Activated T-helper 2 cell treated with anti-CD3 and anti-CD28 coated beads, Interferon-gamma antibody, Interleukin-2, Interleukin-4, amounts not matched to agents 10 μg/mL and 5 μg/mL and 100 μg/mL, durations not matched to agents 14 hours and 24 hours and 36 hours (primary cell): ENCODE measurements around the gene PIP5K1A. TPM values are rescaled to one million over a fixed set of nuclear protein-coding genes. Genes with fewer than 3 reads are reported as not detected.

Experiments used
- DNase-seq: peaks from one replicate; pipeline ENCODE4 v3.0.0; 2021; ENCODE audit warnings: low spot score
- H3K27ac Mint-ChIP-seq: one replicate; pipeline ENCODE4 v1.8.0; 2021; ENCODE audit warnings: mixed read lengths
- H3K27me3 Mint-ChIP-seq: one replicate; pipeline ENCODE4 v1.8.0; 2021; ENCODE audit warnings: low read depth, mixed read lengths
- H3K36me3 Mint-ChIP-seq: one replicate; pipeline ENCODE4 v1.8.0; 2021; ENCODE audit warnings: low read depth, mixed read lengths
- H3K4me1 Mint-ChIP-seq: one replicate; pipeline ENCODE4 v1.8.0; 2021; ENCODE audit warnings: low read depth, mixed read lengths
- H3K4me3 Mint-ChIP-seq: one replicate; pipeline ENCODE4 v1.8.0; 2021; ENCODE audit warnings: low read depth, mild to moderate bottlenecking, moderate library complexity, mixed read lengths
- H3K9me3 Mint-ChIP-seq: one replicate; pipeline ENCODE4 v1.8.0; 2021; ENCODE audit warnings: mixed read lengths
- intact Hi-C: fragments of 100-400 bp; cut with micrococcal nuclease; formaldehyde crosslinking; loops from one replicate; pipeline ENCODE4 v1.15.1; 2023
- total RNA-seq: library from RNA; stranded (reverse); gene quantifications from 2 replicates; pipeline ENCODE4 v1.2.3, GENCODE V29; 2022

PIP5K1A gene
- total RNA-seq, 1 donor from 2014 or later = 82.2 TPM

- intact Hi-C loops = no loop called here
- Mint-ChIP-seq H3K36me3 (peaks cover 74% of the 10 kb centered on the region), H3K4me3 (no peak overlapping the region), H3K9me3 (no peaks in the 10 kb centered on the region), H3K27me3 (no peaks in the 10 kb centered on the region), H3K27ac (no peak overlapping the region), H3K4me1 (peaks cover 5% of the 10 kb centered on the region)
- no peak for DNase-seq
Measured at GRCh38 chr1:151242442-151242841, 44.1 kb downstream of the PIP5K1A start.

- Mint-ChIP-seq H3K4me3 (no peak overlapping the region), H3K36me3 (peaks cover 76% of the 10 kb centered on the region), H3K9me3 (no peaks in the 10 kb centered on the region), H3K27me3 (no peaks in the 10 kb centered on the region), H3K27ac (no peak overlapping the region), H3K4me1 (no peaks in the 10 kb centered on the region)
- intact Hi-C loops = no loop called here
- no peak for DNase-seq
Measured at GRCh38 chr1:151243683-151244216, 45.4 kb downstream of the PIP5K1A start.

GRCh38 chr1:151246786-151247185 is 48.4 kb downstream of the PIP5K1A start:
- no peaks in the 10 kb centered on the region for H3K27me3 Mint-ChIP-seq
- H3K9me3 Mint-ChIP-seq = no peaks in the 10 kb centered on the region
- no peak for DNase-seq
- no peak overlapping the region for H3K4me3 Mint-ChIP-seq
- H3K27ac Mint-ChIP-seq = no peak overlapping the region
- peaks cover 78% of the 10 kb centered on the region for H3K36me3 Mint-ChIP-seq
- intact Hi-C loops = no loop called here
- H3K4me1 Mint-ChIP-seq = no peaks in the 10 kb centered on the region

- no peaks in the 10 kb centered on the region for H3K27me3 Mint-ChIP-seq
- H3K36me3 Mint-ChIP-seq = peaks cover 45% of the 10 kb centered on the region
- H3K27ac Mint-ChIP-seq = no peak overlapping the region
- no peaks in the 10 kb centered on the region for H3K9me3 Mint-ChIP-seq
- intact Hi-C loops = loop anchor here (1.0 to 10.0 kb wide), 3 partner anchors 56 to 247 kb away; partner anchors contain the start of genes GABPB2, MINDY1 and PRUNE1
- peaks cover 12% of the 10 kb centered on the region for H3K4me1 Mint-ChIP-seq
- peak; percentile 44 for DNase-seq
- H3K4me3 Mint-ChIP-seq = no peak overlapping the region
Measured at GRCh38 chr1:151251656-151252470, 53.5 kb downstream of the PIP5K1A start.

- H3K9me3 Mint-ChIP-seq = no peaks in the 10 kb centered on the region
- H3K4me1 Mint-ChIP-seq = peaks cover 17% of the 10 kb centered on the region
- peak within 1 kb of the TSS; percentile 92 for H3K27ac Mint-ChIP-seq
- peak; percentile 92 for DNase-seq
- peaks cover 27% of the 10 kb centered on the region for H3K36me3 Mint-ChIP-seq
- no peaks in the 10 kb centered on the region for H3K27me3 Mint-ChIP-seq
- intact Hi-C loops = loop anchor here (1.0 to 10.0 kb wide), 5 partner anchors 23 to 250 kb away; partner anchors contain the start of genes GABPB2, MINDY1, PRUNE1 and VPS72
- H3K4me3 Mint-ChIP-seq = peak within 1 kb of the TSS; percentile 98
Measured at GRCh38 chr1:151254217-151255213, 56.2 kb downstream of the PIP5K1A start, which contains the start of gene PSMD4. Gene PSMD4 (plus strand): TSS chr1:151254734. CDS start chr1:151254783, 49 bp downstream.

GRCh38 chr1:151255381-151255780 is 57.0 kb downstream of the PIP5K1A start:
- peak overlapping the region; percentile 98 for H3K4me3 Mint-ChIP-seq
- no peaks in the 10 kb centered on the region for H3K9me3 Mint-ChIP-seq
- peak overlapping the region; percentile 92 for H3K27ac Mint-ChIP-seq
- no peak for DNase-seq
- H3K27me3 Mint-ChIP-seq = no peaks in the 10 kb centered on the region
- H3K36me3 Mint-ChIP-seq = peaks cover 23% of the 10 kb centered on the region
- intact Hi-C loops = loop anchor here (1.0 to 10.0 kb wide), 3 partner anchors 22 to 251 kb away; partner anchors contain the start of genes GABPB2, MINDY1 and PRUNE1
- peaks cover 17% of the 10 kb centered on the region for H3K4me1 Mint-ChIP-seq

GRCh38 chr1:151259351-151259750 is 61.0 kb downstream of the PIP5K1A start:
- Mint-ChIP-seq H3K4me3 (no peak overlapping the region), H3K9me3 (no peaks in the 10 kb centered on the region), H3K27ac (no peak overlapping the region), H3K27me3 (no peaks in the 10 kb centered on the region), H3K4me1 (peaks cover 17% of the 10 kb centered on the region), H3K36me3 (peaks cover 40% of the 10 kb centered on the region)
- no peak for DNase-seq
- intact Hi-C loops = loop anchor here (10.0 kb wide), 2 partner anchors 185 to 255 kb away; partner anchors contain the start of genes GABPB2, MINDY1 and PRUNE1

GRCh38 chr1:151265446-151266236 is 67.3 kb downstream of the PIP5K1A start:
- Mint-ChIP-seq H3K4me3 (no peak overlapping the region), H3K27me3 (no peaks in the 10 kb centered on the region)

GRCh38 chr1:151266315-151266714 is 68.0 kb downstream of the PIP5K1A start:
- Mint-ChIP-seq H3K36me3 (peaks cover 64% of the 10 kb centered on the region), H3K4me3 (no peak overlapping the region), H3K27me3 (no peaks in the 10 kb centered on the region), H3K27ac (no peak overlapping the region), H3K9me3 (no peaks in the 10 kb centered on the region), H3K4me1 (no peaks in the 10 kb centered on the region)
- DNase-seq = no peak
- intact Hi-C loops = no loop called here

More at GRCh38 chr1:151265446-151266236, 67.3 kb downstream of the PIP5K1A start:
- Mint-ChIP-seq H3K9me3 (no peaks in the 10 kb centered on the region), H3K36me3 (peaks cover 62% of the 10 kb centered on the region), H3K27ac (no peak overlapping the region), H3K4me1 (no peaks in the 10 kb centered on the region)
- no peak for DNase-seq
- intact Hi-C loops = no loop called here

GRCh38 chr1:151266821-151267220 is 68.5 kb downstream of the PIP5K1A start:
- H3K36me3 Mint-ChIP-seq = peaks cover 63% of the 10 kb centered on the region
- H3K4me1 Mint-ChIP-seq = no peaks in the 10 kb centered on the region
- no peaks in the 10 kb centered on the region for H3K9me3 Mint-ChIP-seq
- H3K4me3 Mint-ChIP-seq = no peak overlapping the region
- intact Hi-C loops = no loop called here
- no peaks in the 10 kb centered on the region for H3K27me3 Mint-ChIP-seq
- H3K27ac Mint-ChIP-seq = no peak overlapping the region
- DNase-seq = no peak

GRCh38 chr1:151267760-151268159 is 69.4 kb downstream of the PIP5K1A start:
- no peaks in the 10 kb centered on the region for H3K9me3 Mint-ChIP-seq
- no peak overlapping the region for H3K27ac Mint-ChIP-seq
- intact Hi-C loops = no loop called here

More at GRCh38 chr1:151267760-151268159, 69.4 kb downstream of the PIP5K1A start:
- Mint-ChIP-seq H3K27me3 (no peaks in the 10 kb centered on the region), H3K4me3 (no peak overlapping the region), H3K36me3 (peaks cover 59% of the 10 kb centered on the region), H3K4me1 (no peaks in the 10 kb centered on the region)
- no peak for DNase-seq
